Activated T-cell treated with anti-CD3 and anti-CD28 coated beads, Interleukin-2, amount 50 U/mL, for 1 hour (primary cell): ENCODE results near the gene TKT.
A peak's percentile ranks its signal among the peaks of the same experiment; 100 is the strongest.
"Not testable (repeated sequence)": the region's sequence is repeated elsewhere in the genome, so short reads cannot be mapped to it uniquely, and the experiment has no call there.

Experiments used
- DNase-seq: peaks from one replicate; pipeline ENCODE4 v3.0.0-alpha.2; 2020

TKT gene

GRCh38 chr3:53259427-53260259, 3.8 kb upstream of the TKT start:
- no peak for DNase-seq

GRCh38 chr3:53258600-53259426, 3.0 kb upstream of the TKT start:
- DNase-seq: no peak

GRCh38 chr3:53257465-53257864, 1.6 kb upstream of the TKT start:
- no peak for DNase-seq

- no peak for DNase-seq
These were observed 858 bp upstream of the TKT start for GRCh38 chr3:53256704-53257055.

GRCh38 chr3:53255423-53255774, 423 bp downstream of the TKT start:
- DNase-seq: peak; percentile 53

GRCh38 chr3:53254509-53255422, 1.1 kb downstream of the TKT start:
- DNase-seq: peak; percentile 53

GRCh38 chr3:53253707-53254508, 1.9 kb downstream of the TKT start:
- no peak for DNase-seq

- DNase-seq: not testable (repeated sequence)
These were observed 2.9 kb downstream of the TKT start for GRCh38 chr3:53252947-53253322.

GRCh38 chr3:53252096-53252946, 3.5 kb downstream of the TKT start:
- DNase-seq: no peak

GRCh38 chr3:53250881-53251605, 4.8 kb downstream of the TKT start:
- no peak for DNase-seq

GRCh38 chr3:53250453-53250852, 5.4 kb downstream of the TKT start:
- no peak for DNase-seq

GRCh38 chr3:53248161-53248560, 7.7 kb downstream of the TKT start:
- no peak for DNase-seq

- no peak for DNase-seq
These were observed 8.2 kb downstream of the TKT start for GRCh38 chr3:53247619-53248018.

GRCh38 chr3:53244271-53244670, 11.6 kb downstream of the TKT start:
- no peak for DNase-seq

- DNase-seq: no peak
These were observed 12.0 kb downstream of the TKT start for GRCh38 chr3:53243785-53244184.

GRCh38 chr3:53243165-53243564, 12.7 kb downstream of the TKT start:
- no peak for DNase-seq

- no peak for DNase-seq
These were observed 13.2 kb downstream of the TKT start for GRCh38 chr3:53242642-53243041.

GRCh38 chr3:53242155-53242554, 13.7 kb downstream of the TKT start:
- no peak for DNase-seq

- no peak for DNase-seq
These were observed 14.5 kb downstream of the TKT start for GRCh38 chr3:53240989-53241972.
